GM19099 (cell line): ENCODE measurements around the gene TRDMT1.

Experiments
- POLR2A ChIP-seq: IDR thresholded peaks from 3 replicates; pipeline ENCODE4 v1.6.1; 2011; ENCODE audit warnings: low read depth; ENCODE audit not compliant: insufficient read length; ENCODE audit errors: extremely low read depth

TRDMT1 gene

DNA sequence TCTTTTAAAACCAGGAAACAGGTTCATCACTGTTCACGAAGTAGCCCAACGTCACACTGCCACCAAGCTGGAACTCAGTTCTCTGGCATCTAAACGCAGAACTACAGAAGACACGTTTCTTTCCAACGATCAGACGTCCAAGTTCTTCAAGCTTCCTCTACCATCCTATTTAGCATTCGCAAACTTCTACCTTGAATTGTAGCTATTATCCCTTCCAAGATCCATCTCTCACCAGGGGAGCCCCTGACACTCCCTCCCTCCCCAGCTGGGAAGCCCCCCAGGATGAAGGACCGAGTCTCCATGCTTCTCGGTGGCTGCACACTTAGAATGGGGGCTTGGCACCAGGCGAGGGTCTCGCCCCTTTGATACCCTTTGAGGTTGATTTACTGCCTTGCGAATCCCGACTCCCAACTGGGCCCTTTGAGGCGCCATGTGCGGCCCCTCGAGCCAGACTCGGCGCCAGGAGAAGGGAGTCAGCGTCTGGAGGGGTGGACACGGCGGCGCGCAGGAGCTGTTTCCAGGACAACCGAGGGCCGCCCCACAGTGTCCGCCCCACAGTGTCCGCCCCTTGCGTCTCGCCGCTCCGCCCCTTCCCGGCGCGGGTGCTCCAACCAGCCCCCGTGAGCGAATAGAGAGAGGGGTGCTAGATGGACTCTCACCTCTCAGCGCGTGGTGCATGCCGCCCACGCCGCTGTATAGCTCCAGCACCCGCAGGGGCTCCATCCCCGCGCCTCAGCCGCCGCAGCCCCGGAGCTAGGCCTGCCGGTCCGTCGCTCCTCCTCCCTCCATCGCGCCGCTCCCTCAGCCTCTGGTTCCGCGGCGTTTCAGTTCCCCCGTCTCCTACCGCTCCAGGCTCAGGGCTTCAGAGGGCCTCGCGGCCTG is at the start of gene TRDMT1:
TSS of gene TRDMT1 (minus strand) at position 761 of the 882 bp plus-strand sequence. CDS start at position 723, 38 bp downstream.
- TF ChIP-seq POLR2A: peak; percentile 72

GRCh38 chr10:17250736-17251135 is 49.3 kb upstream of the TRDMT1 start:
- TF ChIP-seq POLR2A: no peak

DNA sequence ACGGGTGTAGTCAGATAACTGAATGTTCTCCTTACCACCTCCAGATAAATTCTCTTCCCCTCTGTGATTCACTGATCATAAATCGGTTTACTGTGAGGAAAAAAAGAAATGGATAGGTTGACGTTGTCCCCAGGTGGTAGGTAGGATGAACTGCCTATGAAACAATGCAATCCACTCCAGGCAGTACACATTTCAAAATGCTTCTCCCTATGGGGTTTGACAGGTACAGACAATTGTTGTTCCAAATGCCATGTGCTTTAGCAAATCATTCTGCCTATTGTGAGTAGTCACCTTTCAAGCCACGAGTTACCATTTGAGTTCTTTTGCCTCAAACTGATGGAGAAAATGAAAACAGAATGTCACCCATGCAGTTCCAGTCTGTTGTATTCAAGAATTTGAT is 48.3 kb upstream of the TRDMT1 start:
- TF ChIP-seq POLR2A: no peak

DNA sequence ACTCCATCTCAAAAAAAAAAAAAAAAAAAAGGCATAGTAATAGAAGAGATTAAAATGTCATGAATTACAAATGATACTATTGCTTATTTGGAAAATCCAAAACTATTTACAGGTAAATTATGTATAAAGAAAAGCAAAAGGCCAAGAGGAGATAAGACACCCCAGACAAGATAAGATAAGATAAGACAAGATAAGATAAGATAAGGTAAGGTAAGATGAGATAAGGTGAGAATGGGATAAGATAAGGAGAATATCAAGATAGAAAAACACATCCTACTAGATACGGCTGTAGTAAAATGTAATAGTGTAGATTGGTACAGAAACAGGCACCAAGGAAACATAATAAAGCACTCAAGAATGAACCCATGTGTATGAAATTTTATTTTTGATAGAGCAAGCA is 47.5 kb upstream of the TRDMT1 start:
- no peak for TF ChIP-seq POLR2A

DNA sequence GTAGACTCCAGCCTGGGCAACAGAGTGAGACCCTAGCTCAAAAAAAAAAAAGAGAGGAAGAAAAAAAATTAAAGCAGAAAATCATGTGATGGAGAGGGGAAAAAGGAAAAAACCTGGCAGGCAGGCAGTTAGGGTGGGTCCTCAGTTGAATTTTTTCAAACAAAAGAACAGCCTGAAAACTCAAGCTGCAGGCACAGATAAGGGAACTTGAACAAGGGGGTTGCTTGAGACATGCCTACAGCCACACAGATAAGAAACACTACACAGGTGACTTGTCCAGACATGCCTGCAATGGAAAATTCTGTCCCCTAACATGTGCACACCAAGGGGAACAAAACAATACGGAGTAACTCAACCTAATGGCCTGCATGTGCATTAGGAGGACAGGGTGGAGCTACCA is 45.7 kb upstream of the TRDMT1 start:
- TF ChIP-seq POLR2A: no peak

DNA sequence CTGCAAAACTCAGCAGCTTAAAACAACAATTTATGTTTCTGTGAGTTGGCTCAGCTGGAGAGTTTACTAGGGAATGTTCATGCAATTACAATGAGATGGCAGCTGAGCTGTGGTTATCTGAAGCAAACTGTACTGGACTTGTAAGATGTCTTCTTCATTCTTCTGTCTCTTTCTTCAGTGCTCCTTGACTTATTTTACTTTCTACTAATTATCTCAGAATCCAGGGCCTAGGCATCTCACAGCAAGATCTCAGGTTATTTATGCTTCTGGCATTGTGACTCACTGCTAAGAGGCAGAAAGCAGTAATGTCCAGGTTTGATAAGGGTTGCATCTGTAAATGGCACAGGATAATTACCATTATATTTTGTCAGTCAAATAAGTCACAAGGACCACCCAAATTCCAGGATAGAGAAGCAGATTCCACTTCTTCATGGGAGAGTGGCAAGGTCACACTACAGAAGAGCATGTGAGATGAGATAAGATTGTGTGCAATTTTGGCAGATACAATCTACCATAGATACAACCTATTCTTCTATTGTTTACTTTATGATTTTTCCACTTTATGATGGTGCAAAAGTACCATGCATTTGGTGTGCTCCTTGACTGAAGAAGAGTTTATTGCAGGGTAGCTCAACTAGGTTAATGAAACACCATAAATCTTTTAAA is 43.4 kb upstream of the TRDMT1 start:
- TF ChIP-seq POLR2A: no peak

- TF ChIP-seq POLR2A: no peak
These were observed 40.3 kb upstream of the TRDMT1 start for GRCh38 chr10:17241611-17242333.

- no peak for TF ChIP-seq POLR2A
These were observed 39.1 kb upstream of the TRDMT1 start for GRCh38 chr10:17240616-17241015.

GRCh38 chr10:17240096-17240495 is 38.6 kb upstream of the TRDMT1 start:
- no peak for TF ChIP-seq POLR2A

DNA sequence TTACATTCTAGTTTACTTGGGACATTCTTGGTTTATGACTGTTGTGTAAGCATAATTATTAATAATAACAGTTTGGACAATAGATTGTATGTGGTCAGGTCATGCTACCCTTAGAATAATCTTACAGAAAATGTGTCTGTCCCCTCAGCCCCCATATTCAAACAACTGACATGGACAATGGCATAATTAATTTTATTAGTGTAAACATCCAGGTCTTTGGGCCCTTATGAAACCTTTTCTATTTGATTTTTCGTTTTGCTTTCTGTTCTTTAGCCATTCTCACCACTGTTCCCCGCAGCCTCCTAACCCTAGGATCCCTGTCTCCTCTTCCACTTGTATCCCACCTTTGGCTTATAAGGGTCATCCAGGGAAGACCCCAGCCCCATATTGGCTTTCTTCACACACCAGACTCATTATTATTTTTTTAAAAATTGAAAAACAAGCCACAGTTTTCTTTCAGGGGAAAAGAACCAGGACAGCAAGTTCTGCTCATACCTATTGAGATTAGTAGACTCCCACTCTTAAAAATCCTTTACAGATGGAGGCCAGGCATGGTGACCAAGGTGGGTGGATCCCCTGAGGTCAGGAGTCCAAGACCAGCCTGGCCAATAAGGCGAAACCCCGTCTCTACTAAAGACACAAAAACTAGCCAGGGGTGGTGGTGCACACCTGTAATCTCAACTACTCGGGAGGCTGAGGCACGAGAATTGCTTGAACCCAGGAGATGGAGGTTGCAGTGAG is 38.0 kb upstream of the TRDMT1 start:
- no peak for TF ChIP-seq POLR2A

DNA sequence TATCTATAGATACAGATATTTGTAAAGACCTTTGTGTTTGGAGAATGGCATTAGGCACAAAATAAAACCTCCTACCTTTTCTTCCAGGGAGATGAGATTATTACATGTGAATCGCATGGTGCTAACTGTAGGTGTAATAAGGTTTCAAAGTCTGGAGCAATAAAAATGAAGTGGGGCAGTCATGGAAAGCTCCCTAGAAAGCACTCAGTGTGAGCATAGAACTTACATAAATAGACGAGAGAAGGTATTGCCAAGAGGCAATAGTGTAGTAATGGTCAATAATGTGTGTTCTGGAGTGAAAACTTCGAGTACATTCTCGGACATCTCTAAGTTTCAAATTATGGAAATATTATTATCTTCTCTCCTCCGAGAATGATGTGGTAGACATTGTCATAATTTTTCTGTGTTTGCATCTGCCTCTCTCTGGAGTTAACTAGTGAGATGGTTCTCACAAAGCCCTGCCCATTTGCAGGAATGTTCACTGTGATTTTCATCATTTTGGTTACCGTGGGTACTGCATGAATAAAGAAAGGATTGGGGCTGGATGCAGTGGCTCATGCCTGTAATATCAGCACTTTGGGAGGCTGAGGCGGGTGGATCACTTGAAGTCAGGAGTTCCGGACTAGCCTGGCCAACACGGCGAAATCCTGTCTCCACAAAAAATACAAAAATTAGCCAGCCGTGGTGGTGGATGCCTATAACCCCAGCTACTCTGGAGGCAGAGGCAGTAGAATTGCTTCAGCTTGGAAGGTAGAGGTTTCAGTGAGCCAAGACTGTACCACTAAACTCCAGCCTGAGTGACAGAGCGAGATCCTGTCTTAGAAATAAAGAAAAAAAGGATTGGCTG is 37.2 kb upstream of the TRDMT1 start:
- TF ChIP-seq POLR2A: no peak

DNA sequence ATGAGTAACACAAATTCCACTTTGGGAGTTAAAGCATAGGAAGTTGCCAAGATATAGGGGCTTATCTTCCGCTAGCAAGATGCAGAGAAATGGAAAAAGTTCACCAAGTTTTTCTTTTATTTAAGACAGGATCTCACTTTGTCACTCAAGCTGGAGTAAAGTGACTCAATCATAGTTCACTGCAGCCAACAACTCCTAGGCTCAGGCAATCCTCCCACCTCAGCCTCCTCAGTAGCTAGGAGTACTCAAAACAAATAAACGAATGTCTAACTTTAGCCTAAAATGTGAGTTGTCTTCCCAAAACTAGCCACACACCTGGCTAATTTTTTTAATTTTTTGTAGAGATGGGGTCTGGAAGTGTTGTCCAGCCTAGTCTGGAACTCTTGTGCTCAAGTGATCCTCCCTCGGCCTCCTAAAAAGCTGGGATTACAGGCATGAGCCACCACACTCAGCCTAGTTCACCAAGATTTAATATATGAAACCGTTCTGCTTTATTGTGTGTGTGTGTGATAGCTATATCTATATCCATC is 36.5 kb upstream of the TRDMT1 start:
- TF ChIP-seq POLR2A: peak; percentile 28

GRCh38 chr10:17237149-17237527 is 35.7 kb upstream of the TRDMT1 start:
- no peak for TF ChIP-seq POLR2A
